ENCODE measurements around the gene KRT86. TPM values are rescaled to one million over a fixed set of nuclear protein-coding genes. Genes with fewer than 3 reads are reported as not detected.

KRT86 gene
- total and polyA plus RNA-seq, 2 donors (not counting 1 experiment from before 2014, with no cell fraction given) = not detected

DNA sequence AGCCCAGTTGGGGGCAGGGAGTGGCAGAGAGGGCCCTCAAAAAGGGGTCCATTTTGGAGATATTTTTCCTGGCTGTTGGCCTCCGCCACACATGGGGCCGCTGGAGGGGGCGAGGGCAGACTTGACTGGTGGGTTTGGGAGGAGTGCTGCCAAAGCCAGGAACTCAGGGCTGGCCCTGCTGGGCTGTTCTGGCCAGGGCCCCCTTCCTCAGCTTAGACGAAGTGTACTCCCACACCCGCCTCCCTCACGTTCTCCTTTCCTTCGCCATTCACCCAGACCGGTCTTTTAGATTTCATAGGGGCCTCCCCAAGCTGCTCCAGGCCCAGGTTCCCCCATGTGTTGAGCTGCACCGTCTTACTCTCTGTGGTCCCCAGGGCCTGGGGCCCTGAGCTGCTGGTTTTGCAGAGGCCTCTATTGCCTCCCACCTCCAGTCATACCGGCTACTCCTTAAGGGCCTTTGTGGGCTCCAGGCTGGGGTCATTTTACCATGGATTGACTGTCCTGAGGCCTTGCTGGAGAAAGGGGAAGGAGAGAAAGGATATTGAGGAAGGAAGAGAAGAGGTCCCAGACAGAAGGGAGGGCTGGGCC lies 40.1 kb upstream of the KRT86 start:
- WGBS (ENCODE audit: insufficient coverage) = 87% methylated on average over 9 of the region's 10 CpGs
- intact Hi-C loops (cut with micrococcal nuclease) = no loop called here
- Mint-ChIP-seq H3K9me3 (ENCODE audit: insufficient read depth) (no peaks in the 10 kb centered on the region), H3K4me3 (no peak overlapping the region), H3K27ac (no peak overlapping the region), H3K4me1 (no peaks in the 10 kb centered on the region), H3K27me3 (peaks cover 45% of the 10 kb centered on the region)
- peaks cover 0 to 3% (median 0%) of the 10 kb centered on the region in 3 donors for H3K9me3 ChIP-seq (ENCODE audit: control extremely low read depth in 1 of 3, control insufficient read depth in 2 of 3, insufficient read depth in 1 of 3, low read length in 2 of 3)
- no peak overlapping the region for H3K4me2 ChIP-seq (replicated peaks; ENCODE audit: low read depth, low read length, poor library complexity, severe bottlenecking)
- H2AFZ ChIP-seq (ENCODE audit: insufficient read depth, low read depth, low read length, poor library complexity, severe bottlenecking) = no peak overlapping the region
- no peaks in the 10 kb centered on the region for H3K79me2 ChIP-seq (ENCODE audit: control insufficient read depth, insufficient read depth, low read length)
- DNase-seq (no peak), ATAC-seq (ENCODE audit: low read depth) (no peak)
- H3K27ac ChIP-seq (ENCODE audit: low read length in 2 of 2) = no peak overlapping the region
- no peaks in the 10 kb centered on the region for H4K20me1 ChIP-seq (ENCODE audit: control insufficient read depth, insufficient read depth, low read length, poor library complexity, severe bottlenecking)
- no peaks in the 10 kb centered on the region for H3K36me3 ChIP-seq (replicated peaks in 1 of 2; ENCODE audit: control extremely low read depth in 1 of 2, control insufficient read depth in 1 of 2, extremely low read depth in 1 of 2, insufficient read depth in 2 of 2, low read length in 1 of 2)
- H3K9ac ChIP-seq (ENCODE audit: low read length) = no peak overlapping the region
- H3K4me1 ChIP-seq (ENCODE audit: control insufficient read depth in 2 of 2, insufficient read depth in 2 of 2, low read length in 2 of 2) = no peaks in the 10 kb centered on the region
- ChIA-PET POLR2A (no interaction called here), CTCF (no interaction called here)
- H3K4me3 ChIP-seq (ENCODE audit: control extremely low read depth in 1 of 5, extremely low read depth in 1 of 5, insufficient read depth in 1 of 5, low read depth in 2 of 5, low read length in 4 of 5) = no peak overlapping the region
- H3K27me3 ChIP-seq (replicated peaks in 1 of 4; ENCODE audit: control extremely low read depth in 1 of 4, control insufficient read depth in 3 of 4, insufficient read depth in 4 of 4, low read length in 3 of 4) = peaks cover 0 to 32% (median 3%) of the 10 kb centered on the region in 4 experiments
- TF ChIP-seq EZH2 (IDR thresholded peaks at IDR 0.05; ENCODE audit: borderline replicate concordance, insufficient read depth, low read depth, low read length, poor library complexity, severe bottlenecking) (no peak), CTCF (IDR thresholded peaks at IDR 0.05) (no peak)

- DNase-seq (no peak), ATAC-seq (ENCODE audit: low read depth) (no peak)
- H3K4me1 Mint-ChIP-seq = no peaks in the 10 kb centered on the region
- H3K9me3 Mint-ChIP-seq (ENCODE audit: insufficient read depth) = no peaks in the 10 kb centered on the region
- no peak overlapping the region for H3K4me3 Mint-ChIP-seq
- no peak overlapping the region for H3K4me3 ChIP-seq (ENCODE audit: control extremely low read depth in 1 of 5, extremely low read depth in 1 of 5, insufficient read depth in 1 of 5, low read depth in 2 of 5, low read length in 4 of 5)
- H3K36me3 ChIP-seq (replicated peaks in 1 of 2; ENCODE audit: control extremely low read depth in 1 of 2, control insufficient read depth in 1 of 2, extremely low read depth in 1 of 2, insufficient read depth in 2 of 2, low read length in 1 of 2) = no peaks in the 10 kb centered on the region
- POLR2A ChIA-PET = no interaction called here
- H3K27ac ChIP-seq (ENCODE audit: low read length in 2 of 2) = no peak overlapping the region
- CTCF ChIA-PET = no interaction called here
- H4K20me1 ChIP-seq (ENCODE audit: control insufficient read depth, insufficient read depth, low read length, poor library complexity, severe bottlenecking) = no peaks in the 10 kb centered on the region
- H3K9me3 ChIP-seq (ENCODE audit: control extremely low read depth in 1 of 3, control insufficient read depth in 2 of 3, insufficient read depth in 1 of 3, low read length in 2 of 3) = peaks cover 0 to 3% (median 0%) of the 10 kb centered on the region in 3 donors
- H3K79me2 ChIP-seq (ENCODE audit: control insufficient read depth, insufficient read depth, low read length) = no peaks in the 10 kb centered on the region
- no peaks in the 10 kb centered on the region for H3K4me1 ChIP-seq (ENCODE audit: control insufficient read depth in 2 of 2, insufficient read depth in 2 of 2, low read length in 2 of 2)
- peaks cover 0 to 28% (median 3%) of the 10 kb centered on the region in 4 experiments for H3K27me3 ChIP-seq (replicated peaks in 1 of 4; ENCODE audit: control extremely low read depth in 1 of 4, control insufficient read depth in 3 of 4, insufficient read depth in 4 of 4, low read length in 3 of 4)
- H3K27ac Mint-ChIP-seq = no peak overlapping the region
- H2AFZ ChIP-seq (ENCODE audit: insufficient read depth, low read depth, low read length, poor library complexity, severe bottlenecking) = no peak overlapping the region
- no peak overlapping the region for H3K4me2 ChIP-seq (replicated peaks; ENCODE audit: low read depth, low read length, poor library complexity, severe bottlenecking)
- no peak overlapping the region for H3K9ac ChIP-seq (ENCODE audit: low read length)
- TF ChIP-seq CTCF (IDR thresholded peaks at IDR 0.05) = no peak
- no peak for TF ChIP-seq EZH2 (IDR thresholded peaks at IDR 0.05; ENCODE audit: borderline replicate concordance, insufficient read depth, low read depth, low read length, poor library complexity, severe bottlenecking)
- peaks cover 37% of the 10 kb centered on the region for H3K27me3 Mint-ChIP-seq
- 93% methylated on average over 14 of the region's 15 CpGs for WGBS (ENCODE audit: insufficient coverage)
- intact Hi-C loops (cut with micrococcal nuclease) = no loop called here
Measured at GRCh38 chr12:52235001-52235764, 39.3 kb upstream of the KRT86 start.
